NCI-H2227 (cell line): ENCODE results near the gene CAMK2A.

ENCODE experiments used
- DNase-seq: peaks from one replicate; lab custom pipeline; 2025; ENCODE audit not compliant: unreplicated experiment; lab: John Stamatoyannopoulos, UW

CAMK2A gene

DNA sequence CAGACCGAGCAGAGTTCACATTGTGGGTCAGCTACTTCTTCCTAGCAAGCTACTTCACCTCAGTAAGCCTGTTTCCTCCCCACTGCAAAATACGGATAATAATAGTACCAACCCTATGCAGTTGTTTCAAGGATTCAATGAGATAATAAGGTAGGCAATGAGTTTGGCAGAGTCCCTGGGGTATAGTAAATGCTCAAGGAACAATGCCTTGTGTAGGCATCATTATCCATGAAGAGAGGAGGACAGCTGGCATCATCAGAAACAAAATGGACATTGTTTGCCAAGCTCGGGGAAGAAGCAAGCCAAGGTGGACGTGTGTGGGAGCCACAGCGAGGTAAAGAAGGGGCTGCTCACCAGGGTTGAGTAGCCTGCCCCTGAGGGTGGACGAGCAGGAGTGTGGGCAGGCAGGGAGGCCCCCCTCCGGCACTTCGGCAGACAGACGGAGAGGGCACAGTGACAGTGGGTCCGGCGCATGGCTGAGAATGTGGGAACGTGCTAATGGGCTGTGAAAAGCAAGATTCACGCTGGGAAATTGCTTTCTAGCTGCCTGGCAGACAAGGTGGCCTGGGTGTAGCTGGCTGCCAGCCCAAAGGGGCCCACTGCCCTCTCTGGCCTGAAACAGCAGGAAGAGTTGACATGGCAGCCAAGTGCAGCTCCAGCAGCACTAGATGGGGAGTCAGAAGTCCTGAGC, 10.1 kb downstream of the CAMK2A start:
- peak; percentile 32 for DNase-seq

DNA sequence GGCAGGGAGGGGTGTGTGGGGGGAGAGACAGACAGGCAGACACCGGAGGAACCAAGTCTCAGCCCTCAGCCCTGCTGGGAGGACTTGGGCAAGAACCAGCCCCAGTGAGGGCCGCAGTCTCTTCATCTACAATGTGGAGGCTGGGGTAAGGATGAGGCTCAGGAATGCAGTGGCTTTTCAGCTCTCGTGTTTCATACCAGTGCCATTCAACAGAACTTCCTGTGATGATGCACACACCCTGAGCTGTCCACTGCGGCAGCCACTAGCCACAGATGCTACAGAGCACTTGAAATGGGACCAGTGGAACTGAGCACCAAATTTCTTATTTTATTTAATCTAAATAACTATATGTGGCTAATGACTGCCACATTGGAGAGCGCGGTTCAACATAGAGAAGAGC, 10.7 kb downstream of the CAMK2A start:
- DNase-seq: no peak

GRCh38 chr5:150278046-150278730, 11.4 kb downstream of the CAMK2A start:
- DNase-seq: no peak

DNA sequence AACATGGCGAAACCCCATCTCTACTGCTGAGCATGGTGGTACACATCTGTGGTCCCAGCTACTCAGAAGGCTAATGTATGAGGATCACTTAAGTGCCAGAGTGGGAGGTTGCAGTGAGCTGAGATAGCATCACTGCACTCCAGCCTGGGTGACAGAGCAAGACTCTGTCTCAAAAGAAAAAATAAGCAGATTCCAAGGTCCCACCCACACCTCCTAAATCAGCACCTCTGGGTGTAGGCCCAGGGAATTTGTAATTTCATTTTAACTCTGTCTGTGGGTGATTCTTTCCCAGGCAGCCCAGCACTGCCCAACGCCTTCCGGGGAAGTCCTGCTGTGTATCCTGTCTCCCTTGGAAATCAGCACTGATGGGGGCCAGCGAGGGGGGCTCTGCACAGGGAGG, 12.5 kb downstream of the CAMK2A start:
- DNase-seq: no peak

DNA sequence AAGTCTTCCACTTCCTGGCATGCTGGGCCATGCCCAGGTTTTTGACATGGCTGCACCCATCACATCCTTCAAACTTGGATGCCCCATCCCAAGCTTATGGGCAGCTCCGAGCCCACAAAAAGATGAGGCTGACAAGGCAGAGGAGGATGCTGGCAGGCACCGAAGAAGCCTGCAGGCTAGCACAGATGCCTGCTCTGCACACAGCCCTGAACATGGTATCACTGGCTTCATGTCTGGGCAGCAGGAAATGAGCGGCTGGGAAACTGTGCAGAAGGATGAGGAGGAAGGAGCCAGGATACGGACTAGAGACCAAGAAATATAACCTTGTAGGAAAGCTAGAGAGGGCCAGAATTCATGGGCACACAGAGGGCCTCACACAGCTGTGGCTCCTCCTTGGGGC, 14.8 kb downstream of the CAMK2A start:
- DNase-seq: no peak

DNA sequence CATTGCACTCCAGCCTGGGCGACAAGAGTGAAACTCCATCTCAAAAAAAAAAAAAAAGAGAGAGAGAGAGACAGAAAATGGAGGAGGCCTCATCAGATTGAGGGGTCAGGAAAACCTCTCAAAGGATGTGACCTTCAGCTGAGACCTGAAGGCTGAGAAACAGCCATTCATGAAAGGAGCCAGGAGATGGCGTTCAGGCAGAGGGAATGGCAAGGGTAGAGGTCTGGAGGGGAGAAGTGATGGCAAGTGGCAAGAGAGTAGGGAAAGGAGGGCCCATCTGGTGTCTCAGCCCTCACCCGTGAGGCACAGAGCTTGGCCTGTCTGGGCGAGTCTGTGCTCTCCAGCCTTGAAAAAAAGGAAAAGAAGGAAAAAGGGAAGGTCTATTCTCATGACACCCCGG, 17.0 kb downstream of the CAMK2A start:
- peak; percentile 36 for DNase-seq

- no peak for DNase-seq
Observed at GRCh38 chr5:150271923-150272322, 17.6 kb downstream of the CAMK2A start.

GRCh38 chr5:150271296-150271692, 18.3 kb downstream of the CAMK2A start:
- DNase-seq: no peak

DNA sequence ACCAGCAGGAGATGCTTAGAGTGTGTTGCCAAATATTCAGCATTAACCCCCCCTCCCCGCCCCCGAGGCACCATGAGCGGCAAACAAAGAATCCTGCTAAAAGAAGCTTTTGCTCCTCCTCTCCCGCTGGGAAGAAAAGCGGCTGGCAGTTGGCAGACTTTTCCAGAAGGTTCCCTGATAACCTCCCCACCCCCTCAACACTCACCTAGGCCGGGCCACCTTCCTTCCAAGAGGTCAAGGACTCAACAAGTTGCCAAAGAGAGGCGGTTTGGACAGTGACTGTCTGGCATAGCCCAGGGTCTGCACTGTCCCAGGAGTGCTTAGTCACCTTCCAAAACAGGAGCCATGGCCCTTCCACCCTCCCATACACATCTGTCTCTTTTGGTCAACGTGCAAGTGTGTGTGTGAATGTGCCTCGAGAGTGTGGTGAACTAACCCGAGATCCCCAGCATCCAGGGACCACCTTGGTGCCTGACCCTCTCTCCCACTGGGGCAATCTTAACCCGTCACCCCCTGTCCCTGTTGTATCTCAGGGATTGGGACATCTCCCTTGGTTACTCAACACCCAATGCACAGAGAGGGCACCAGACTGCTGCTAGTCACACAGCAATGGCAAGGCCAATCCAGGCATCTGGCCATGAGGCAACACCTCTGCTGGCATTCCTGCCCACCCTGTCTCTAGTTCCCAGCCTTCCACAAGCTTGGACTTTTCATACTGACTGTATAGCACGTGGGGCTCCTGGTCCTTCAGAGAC, 18.9 kb downstream of the CAMK2A start:
- peak; percentile 17 for DNase-seq

GRCh38 chr5:150266871-150267291, 22.7 kb downstream of the CAMK2A start:
- peak; percentile 58 for DNase-seq

DNA sequence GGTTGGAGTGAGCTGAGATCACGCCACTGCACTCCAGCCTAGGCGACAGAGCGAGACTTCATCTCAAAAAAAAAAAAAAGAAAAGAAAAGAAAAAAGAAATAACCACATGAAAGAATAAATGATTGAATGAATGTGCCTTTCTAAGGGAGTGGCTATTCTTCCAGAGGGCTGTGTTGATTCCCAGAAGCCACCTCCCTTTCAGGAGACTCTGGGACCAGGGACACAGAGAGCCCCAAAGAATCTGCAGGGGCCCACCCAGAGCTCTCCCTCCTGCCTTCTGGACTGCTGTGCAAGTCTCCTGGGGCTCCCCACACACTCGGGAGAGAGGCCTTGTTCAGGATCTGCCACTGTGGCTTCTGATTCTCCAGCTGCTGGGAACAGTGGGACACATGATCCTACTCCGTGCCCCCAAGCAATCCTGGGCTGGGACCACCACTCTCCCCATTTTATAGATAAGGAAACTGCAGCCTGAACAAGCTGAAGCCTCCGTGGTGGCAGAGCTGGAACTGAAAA, 23.6 kb downstream of the CAMK2A start:
- DNase-seq: no peak

- DNase-seq: no peak
Observed at GRCh38 chr5:150264667-150265603, 24.6 kb downstream of the CAMK2A start.

DNA sequence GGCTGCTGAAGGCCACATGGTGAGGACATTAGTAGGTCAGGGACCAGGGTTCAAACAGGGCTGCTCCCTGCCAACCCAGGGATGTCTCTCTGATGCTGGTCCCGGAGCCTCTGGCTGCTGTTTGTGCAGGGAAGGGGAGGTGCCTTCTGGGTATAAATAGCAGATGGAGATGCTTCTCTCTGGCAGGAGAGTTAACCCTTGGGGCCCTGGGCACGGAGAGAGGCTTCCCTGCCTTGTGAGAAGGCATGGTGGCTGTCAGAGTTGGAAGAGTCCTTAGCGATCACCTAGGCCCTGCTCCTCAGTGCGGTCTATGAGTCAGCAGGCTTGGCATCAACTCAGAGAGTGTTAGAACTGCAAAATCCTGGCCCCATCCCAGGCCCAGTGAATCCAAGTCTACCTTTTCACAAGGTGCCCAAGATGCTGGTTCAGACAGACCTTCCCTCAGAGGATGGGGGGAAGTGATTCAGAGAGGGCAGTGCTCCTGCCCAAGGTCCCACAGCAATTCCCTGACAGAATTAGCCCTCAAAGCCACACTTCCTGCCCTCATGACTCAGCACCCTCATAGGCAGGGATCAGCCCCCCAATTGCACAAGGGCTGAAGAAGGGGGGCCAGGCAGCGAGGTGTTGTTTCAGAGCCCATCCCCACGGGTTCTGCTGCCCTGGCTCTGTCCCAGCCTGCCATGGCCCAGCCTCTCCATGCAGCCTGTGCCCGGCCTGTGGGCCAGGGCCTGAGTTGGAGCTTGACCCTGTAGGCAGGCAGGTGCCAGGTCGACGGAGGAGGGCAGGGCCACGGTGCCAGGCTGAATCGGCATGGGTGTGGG, 25.6 kb downstream of the CAMK2A start:
- peak; percentile 61 for DNase-seq

DNA sequence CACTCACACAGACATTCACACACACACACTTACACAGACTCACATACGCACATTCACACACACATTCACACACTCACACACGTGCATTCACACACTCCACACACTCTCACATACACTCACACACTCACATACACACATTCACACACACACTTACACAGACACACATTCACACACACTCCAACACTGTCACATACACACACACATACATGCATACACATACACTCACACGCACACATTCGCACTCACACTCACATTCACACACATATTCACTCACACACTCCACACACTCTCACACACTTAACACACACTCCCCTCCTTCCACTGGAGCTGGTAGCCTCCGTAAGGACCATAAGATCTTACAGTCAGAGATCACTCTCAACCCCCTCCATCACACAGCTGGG, 26.2 kb downstream of the CAMK2A start:
- DNase-seq: no peak

- DNase-seq: no peak
Observed at GRCh38 chr5:150262502-150262901, 27.1 kb downstream of the CAMK2A start.

DNA sequence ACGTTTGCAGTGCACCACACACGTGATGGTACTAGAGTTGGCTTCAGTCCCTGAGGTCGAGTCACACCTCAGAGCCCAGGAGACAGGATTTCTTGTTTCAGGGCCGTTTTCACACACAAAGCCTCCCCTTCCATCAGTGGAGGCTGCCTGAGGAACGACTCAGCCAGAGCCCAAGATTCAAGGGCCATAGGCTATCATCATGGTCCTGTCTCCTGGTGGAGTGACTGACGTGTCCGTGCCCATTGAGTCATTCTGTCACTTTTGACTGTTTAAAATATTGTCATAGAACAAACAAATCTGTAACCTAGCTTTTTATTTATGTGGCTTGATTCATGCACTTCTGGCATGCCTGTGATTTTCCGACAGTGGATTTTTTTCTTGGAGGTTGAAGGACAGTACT, 28.3 kb downstream of the CAMK2A start:
- DNase-seq: no peak

GRCh38 chr5:150258130-150258529, 31.4 kb downstream of the CAMK2A start:
- DNase-seq: no peak

DNA sequence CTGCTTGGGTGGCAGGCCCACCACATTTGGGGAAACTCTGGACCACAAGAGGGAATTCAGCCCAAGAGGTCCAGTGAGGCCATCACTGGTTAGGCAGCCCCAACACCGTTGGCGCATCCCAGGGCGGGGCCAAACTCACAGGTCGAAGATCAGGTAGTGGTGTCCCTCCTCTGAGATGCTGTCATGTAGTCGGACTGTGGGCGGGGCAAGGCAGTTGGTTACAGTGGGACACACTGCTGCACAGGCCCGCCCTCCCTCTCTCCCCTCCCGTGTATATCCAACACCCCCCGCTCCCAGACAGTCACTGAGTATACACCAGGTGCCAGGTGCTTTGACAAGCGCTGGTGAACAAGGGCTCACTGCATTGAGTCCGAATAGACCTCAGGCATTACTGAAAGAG, 32.1 kb downstream of the CAMK2A start:
- no peak for DNase-seq

GRCh38 chr5:150256410-150257064, 33.0 kb downstream of the CAMK2A start:
- peak; percentile 38 for DNase-seq
